PC-9 (cell line): ENCODE data around the gene SLC66A1. TPM values are rescaled to one million over a fixed set of nuclear protein-coding genes. Genes with fewer than 3 reads are reported as not detected.

ENCODE experiments used
- BruUV-seq: library from RNA; stranded (reverse); fragments of 400-500 nt; replicated peaks from 2 replicates; lab custom pipeline; 2021; lab: Mats Ljungman, UMichigan
- CTCF ChIA-PET: fragments of 300-600 bp; sonication (Branson Sonifier 250); formaldehyde crosslinking; loops from one replicate; lab custom pipeline; 2022; ENCODE audit warnings: antibody characterized with exemption; lab: Charles Lee
- POLR2A ChIA-PET: fragments of 300-600 bp; sonication (Branson Sonifier 250); formaldehyde crosslinking; loops from one replicate; lab custom pipeline; 2022; ENCODE audit warnings: antibody characterized with exemption; ENCODE audit not compliant: unreplicated experiment; lab: Charles Lee
- DNase-seq, 2 experiments: peaks; one replicate each; pipeline versions ENCODE4 v3.0.0 to v3.0.0-alpha.2; 2015 to 2022; ENCODE audit warnings: mixed read lengths in 1 of 2
- H2AFZ ChIP-seq: fragments of 200-600 bp; sonication (generic); 2 replicates; pipeline ENCODE4 v1.8.1; 2017; ENCODE audit warnings: antibody characterized with exemption
- H3F3A ChIP-seq: fragments of 200-600 bp; sonication (generic); 2 replicates; pipeline ENCODE4 v1.8.1; 2017; ENCODE audit warnings: antibody characterized with exemption, mild to moderate bottlenecking, low read depth; ENCODE audit not compliant: insufficient read depth
- H3K27ac ChIP-seq: fragments of 200-600 bp; sonication (generic); 2 replicates; pipeline ENCODE4 v1.6.1; 2016; ENCODE audit warnings: mixed run types
- H3K27me3 ChIP-seq: fragments of 200-600 bp; sonication (generic); 2 replicates; pipeline ENCODE4 v1.6.1; 2016; ENCODE audit warnings: low read depth, mixed run types; ENCODE audit not compliant: insufficient read depth
- H3K36me3 ChIP-seq: fragments of 200-600 bp; sonication (generic); 2 replicates; pipeline ENCODE4 v1.6.1; 2016; ENCODE audit warnings: low read depth, mixed run types
- H3K4me1 ChIP-seq: fragments of 200-600 bp; sonication (generic); replicated peaks from 2 replicates; pipeline ENCODE4 v1.6.1; 2016; ENCODE audit warnings: mixed run types; ENCODE audit not compliant: insufficient read depth
- H3K4me2 ChIP-seq: fragments of 200-600 bp; sonication (generic); 2 replicates; pipeline ENCODE4 v1.6.1; 2017; ENCODE audit warnings: mixed run types
- H3K4me3 ChIP-seq: fragments of 200-600 bp; sonication (generic); 2 replicates; pipeline ENCODE4 v1.6.1; 2016; ENCODE audit warnings: mixed run types
- H3K79me2 ChIP-seq: fragments of 200-600 bp; sonication (generic); 2 replicates; pipeline ENCODE4 v1.6.1; 2017; ENCODE audit warnings: low read depth, mixed run types
- H3K9me2 ChIP-seq: fragments of 200-600 bp; sonication (generic); 2 replicates; pipeline ENCODE4 v1.8.1; 2017; ENCODE audit warnings: mild to moderate bottlenecking; ENCODE audit not compliant: insufficient read depth
- H3K9me3 ChIP-seq: fragments of 200-600 bp; sonication (generic); 2 replicates; pipeline ENCODE4 v1.8.1; 2016; ENCODE audit warnings: low read depth; ENCODE audit not compliant: insufficient read depth
- H4K20me1 ChIP-seq: fragments of 200-600 bp; sonication (generic); 2 replicates; pipeline ENCODE4 v1.8.1; 2017; ENCODE audit not compliant: insufficient read depth
- EZH2 ChIP-seq: fragments of 200-600 bp; sonication (generic); IDR thresholded peaks from 2 replicates; pipeline ENCODE4 v1.8.0; 2017; ENCODE audit warnings: antibody characterized with exemption, low read depth
- intact Hi-C: fragments of 100-400 bp; cut with micrococcal nuclease; formaldehyde crosslinking; loops from one replicate; pipeline ENCODE4 v1.10.0; 2022; ENCODE audit not compliant: unreplicated experiment
- total RNA-seq: library from RNA; stranded (reverse); gene quantifications from 2 replicates; pipeline ENCODE4 v1.2.3, GENCODE V29; 2021
- TF ChIP-seq, protein P1 (sequence below): fragments of 200-600 bp; sonication (generic); conservative IDR thresholded peaks from 2 replicates; pipeline ENCODE4 v1.6.1; 2017; ENCODE audit warnings: mixed run types, antibody characterized with exemption, mild to moderate bottlenecking, moderate library complexity

Gene SLC66A1
- total RNA-seq, 1 experiment from 2014 or later, result 13.8 TPM

DNA sequence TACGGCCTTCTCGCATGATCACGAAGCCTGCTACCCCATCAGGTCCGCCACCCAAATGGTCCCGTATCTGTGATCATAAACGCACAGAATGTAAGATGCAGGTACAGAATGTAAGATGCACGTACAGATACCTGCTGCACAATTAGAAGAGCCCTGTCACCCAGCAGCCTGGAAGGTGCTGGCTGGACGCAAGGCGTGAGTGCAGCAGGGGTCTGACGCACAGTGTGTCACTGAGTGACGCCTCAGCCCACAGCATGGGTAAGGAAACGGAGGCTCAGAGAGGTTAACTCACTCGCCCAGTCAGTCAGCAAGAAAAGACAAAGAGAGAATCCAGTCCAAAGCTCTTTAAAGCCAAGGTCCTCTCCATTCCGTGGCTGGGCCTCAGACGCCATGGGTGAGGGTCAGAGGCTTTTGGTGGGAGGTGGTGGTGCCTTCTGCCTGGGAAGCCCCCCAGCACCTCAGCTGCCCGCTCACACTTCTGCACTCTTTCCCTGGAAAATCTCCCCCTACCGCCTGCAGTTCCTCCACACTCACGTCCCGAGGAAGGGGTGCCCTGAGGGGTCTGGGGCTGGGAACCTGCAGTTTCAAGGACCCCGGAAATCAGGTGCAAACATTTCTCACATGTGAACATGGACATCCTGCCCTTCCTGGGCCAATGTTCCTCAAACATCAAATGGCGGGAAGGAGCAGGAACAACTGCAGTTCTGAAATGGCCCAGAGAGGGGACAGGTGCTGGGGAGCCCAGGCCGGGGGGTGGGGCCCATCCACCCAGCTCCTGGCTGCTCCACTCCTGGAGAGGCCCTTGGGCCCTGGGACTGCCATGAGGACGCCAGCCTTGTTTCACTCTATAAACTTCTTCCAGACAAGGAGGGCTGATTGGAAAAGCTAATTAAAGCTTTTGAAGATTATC is 59.4 kb downstream of the SLC66A1 start:
- no peaks in the 10 kb centered on the region for H3F3A ChIP-seq
- no peaks in the 10 kb centered on the region for H3K4me1 ChIP-seq
- DNase-seq, result no peak
- TF ChIP-seq EZH2, result no peak
- POLR2A ChIA-PET, result interaction anchor here (0.6 kb wide), 1 partner anchor 192 kb away, joined by 4 read pairs; no protein-coding TSS in a partner anchor
- no peak overlapping the region for H3K4me2 ChIP-seq
- no TSS peak for BruUV-seq
- no peaks in the 10 kb centered on the region for H3K27me3 ChIP-seq
- H4K20me1 ChIP-seq, result no peaks in the 10 kb centered on the region
- H3K9me3 ChIP-seq, result no peaks in the 10 kb centered on the region
- no peak overlapping the region for H2AFZ ChIP-seq
- intact Hi-C loops, result no loop called here
- CTCF ChIA-PET, result no interaction called here
- no peaks in the 10 kb centered on the region for H3K79me2 ChIP-seq
- H3K27ac ChIP-seq, result no peak overlapping the region
- H3K4me3 ChIP-seq, result no peak overlapping the region
- no peaks in the 10 kb centered on the region for H3K9me2 ChIP-seq
- H3K36me3 ChIP-seq, result no peaks in the 10 kb centered on the region

DNA sequence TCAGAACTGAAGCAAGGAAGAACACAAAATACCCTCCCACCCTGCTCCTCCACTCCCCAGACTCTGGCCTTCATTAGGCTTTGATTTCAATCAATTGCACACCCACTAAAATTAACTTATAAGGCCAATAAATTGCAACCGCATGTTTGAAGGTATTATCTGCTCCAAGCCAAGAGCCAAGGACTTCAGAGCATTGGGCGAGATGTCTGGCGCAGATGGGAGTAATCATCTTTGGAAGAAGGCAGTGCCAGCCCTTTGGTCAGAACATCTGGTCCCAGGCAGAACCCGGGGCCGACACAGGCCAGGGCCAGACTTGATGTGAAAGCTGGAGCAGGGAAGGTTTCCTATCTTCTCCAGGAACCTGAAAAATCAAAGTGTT is 60.0 kb downstream of the SLC66A1 start:
- no peaks in the 10 kb centered on the region for H3K9me2 ChIP-seq
- H3K4me1 ChIP-seq, result no peaks in the 10 kb centered on the region
- H3K27ac ChIP-seq, result no peak overlapping the region
- no peaks in the 10 kb centered on the region for H3K27me3 ChIP-seq
- CTCF ChIA-PET, result no interaction called here
- H3K4me3 ChIP-seq, result no peak overlapping the region
- POLR2A ChIA-PET, result interaction anchor here (0.6 kb wide), 1 partner anchor 192 kb away, joined by 4 read pairs; no protein-coding TSS in a partner anchor
- H4K20me1 ChIP-seq, result no peaks in the 10 kb centered on the region
- H3K79me2 ChIP-seq, result no peaks in the 10 kb centered on the region
- DNase-seq, result no peak
- no peaks in the 10 kb centered on the region for H3K9me3 ChIP-seq
- BruUV-seq, result no TSS peak
- TF ChIP-seq, protein P1, sequence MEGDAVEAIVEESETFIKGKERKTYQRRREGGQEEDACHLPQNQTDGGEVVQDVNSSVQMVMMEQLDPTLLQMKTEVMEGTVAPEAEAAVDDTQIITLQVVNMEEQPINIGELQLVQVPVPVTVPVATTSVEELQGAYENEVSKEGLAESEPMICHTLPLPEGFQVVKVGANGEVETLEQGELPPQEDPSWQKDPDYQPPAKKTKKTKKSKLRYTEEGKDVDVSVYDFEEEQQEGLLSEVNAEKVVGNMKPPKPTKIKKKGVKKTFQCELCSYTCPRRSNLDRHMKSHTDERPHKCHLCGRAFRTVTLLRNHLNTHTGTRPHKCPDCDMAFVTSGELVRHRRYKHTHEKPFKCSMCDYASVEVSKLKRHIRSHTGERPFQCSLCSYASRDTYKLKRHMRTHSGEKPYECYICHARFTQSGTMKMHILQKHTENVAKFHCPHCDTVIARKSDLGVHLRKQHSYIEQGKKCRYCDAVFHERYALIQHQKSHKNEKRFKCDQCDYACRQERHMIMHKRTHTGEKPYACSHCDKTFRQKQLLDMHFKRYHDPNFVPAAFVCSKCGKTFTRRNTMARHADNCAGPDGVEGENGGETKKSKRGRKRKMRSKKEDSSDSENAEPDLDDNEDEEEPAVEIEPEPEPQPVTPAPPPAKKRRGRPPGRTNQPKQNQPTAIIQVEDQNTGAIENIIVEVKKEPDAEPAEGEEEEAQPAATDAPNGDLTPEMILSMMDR, result no peak
- no peak for TF ChIP-seq EZH2
- no peak overlapping the region for H2AFZ ChIP-seq
- no peak overlapping the region for H3K4me2 ChIP-seq
- 0 out of 2 replicates have a peak, but pooled peaks cover 2% of the 10 kb centered on the region for H3K36me3 ChIP-seq
- no peaks in the 10 kb centered on the region for H3F3A ChIP-seq
- intact Hi-C loops, result no loop called here

DNA sequence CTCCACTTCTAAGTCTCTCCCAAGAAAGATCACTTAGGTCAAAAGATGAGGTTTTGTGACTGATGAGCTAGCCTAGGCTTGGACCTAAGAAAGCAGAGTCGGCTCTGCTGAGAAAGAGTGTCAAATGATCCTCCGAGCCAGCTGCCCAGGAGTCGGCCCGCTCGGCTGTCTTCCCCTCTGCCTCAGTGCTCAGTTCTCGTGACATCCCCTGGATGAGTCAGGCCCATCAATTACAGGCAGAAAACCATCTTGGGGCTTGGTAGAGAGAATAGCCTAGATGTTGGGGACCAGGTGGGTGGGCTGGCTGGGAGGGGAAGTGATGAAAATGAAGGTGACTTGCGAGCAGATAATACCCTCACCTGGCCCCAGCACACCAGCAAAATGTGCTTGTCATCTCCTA is 60.5 kb downstream of the SLC66A1 start:
- intact Hi-C loops, result no loop called here
- Histone ChIP-seq H2AFZ (no peak overlapping the region), H3F3A (no peaks in the 10 kb centered on the region), H3K4me2 (no peak overlapping the region), H3K27ac (no peak overlapping the region), H3K79me2 (no peaks in the 10 kb centered on the region), H3K9me2 (no peaks in the 10 kb centered on the region), H3K36me3 (0 out of 2 replicates have a peak, but pooled peaks cover 3% of the 10 kb centered on the region), H3K4me3 (no peak overlapping the region), H3K27me3 (no peaks in the 10 kb centered on the region), H3K9me3 (no peaks in the 10 kb centered on the region), H3K4me1 (no peaks in the 10 kb centered on the region), H4K20me1 (no peaks in the 10 kb centered on the region)
- no TSS peak for BruUV-seq
- ChIA-PET POLR2A (no interaction called here), CTCF (no interaction called here)
- DNase-seq, result no peak
- no peak for TF ChIP-seq EZH2
- TF ChIP-seq, protein P1, result no peak
